GM12864 (cell line): ENCODE data around the gene LPAR2.

ENCODE experiments used
- DNase-seq: peaks from one replicate; pipeline ENCODE4 v3.0.0-alpha.2; 2011; ENCODE audit warnings: low read depth
- H3K4me3 ChIP-seq: 2 replicates; pipeline ENCODE4 v1.5.1; 2011; ENCODE audit warnings: mild to moderate bottlenecking, low read depth, low read length, control low read depth
- TF ChIP-seq, protein P1 (sequence below): IDR thresholded peaks from 2 replicates; pipeline ENCODE4 v1.5.1; 2011; ENCODE audit warnings: low read depth, mild to moderate bottlenecking, moderate library complexity, low read length, control low read depth, inconsistent platforms; ENCODE audit errors: missing control alignments

The LPAR2 gene

DNA sequence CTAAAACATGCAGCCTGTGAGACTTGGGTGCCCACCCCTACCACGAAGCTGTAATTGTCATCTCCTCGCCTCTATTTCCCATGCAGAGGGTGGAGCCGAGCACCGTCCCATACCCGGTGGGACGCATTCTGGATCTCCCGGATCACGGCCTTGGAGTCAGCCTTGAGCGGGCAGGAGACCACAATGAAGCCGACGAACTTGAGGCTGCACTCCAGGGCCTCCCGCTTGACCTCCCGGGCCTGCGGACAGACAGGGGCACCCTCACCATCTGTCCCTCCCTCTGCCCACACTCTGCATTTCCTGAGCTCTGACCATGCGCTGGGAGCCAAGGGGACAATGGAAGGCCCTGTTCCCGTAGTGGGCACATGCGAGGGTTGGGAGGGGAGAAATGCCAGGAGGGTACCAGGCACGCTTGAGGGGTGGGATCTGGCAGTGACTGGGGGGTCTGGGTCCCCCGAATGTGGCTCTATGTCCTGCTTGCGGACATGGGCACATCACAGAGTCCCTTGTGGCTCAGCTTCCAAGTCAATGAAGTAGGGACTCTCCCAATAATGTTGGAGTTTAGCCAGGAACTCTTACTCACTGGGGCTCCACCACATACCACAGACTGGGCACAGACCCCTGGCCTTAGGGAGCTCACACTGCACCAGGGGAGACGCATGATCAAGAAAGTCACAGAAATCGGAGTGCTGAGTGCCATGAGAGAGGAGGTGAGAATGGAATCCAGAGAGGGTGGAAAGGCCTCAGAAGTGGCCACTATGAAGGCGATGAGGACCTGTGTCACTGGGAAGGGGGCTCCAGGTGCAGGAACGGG is 24.7 kb upstream of the LPAR2 start:
- H3K4me3 ChIP-seq = no peak overlapping the region
- no peak for DNase-seq
- TF ChIP-seq, protein P1, sequence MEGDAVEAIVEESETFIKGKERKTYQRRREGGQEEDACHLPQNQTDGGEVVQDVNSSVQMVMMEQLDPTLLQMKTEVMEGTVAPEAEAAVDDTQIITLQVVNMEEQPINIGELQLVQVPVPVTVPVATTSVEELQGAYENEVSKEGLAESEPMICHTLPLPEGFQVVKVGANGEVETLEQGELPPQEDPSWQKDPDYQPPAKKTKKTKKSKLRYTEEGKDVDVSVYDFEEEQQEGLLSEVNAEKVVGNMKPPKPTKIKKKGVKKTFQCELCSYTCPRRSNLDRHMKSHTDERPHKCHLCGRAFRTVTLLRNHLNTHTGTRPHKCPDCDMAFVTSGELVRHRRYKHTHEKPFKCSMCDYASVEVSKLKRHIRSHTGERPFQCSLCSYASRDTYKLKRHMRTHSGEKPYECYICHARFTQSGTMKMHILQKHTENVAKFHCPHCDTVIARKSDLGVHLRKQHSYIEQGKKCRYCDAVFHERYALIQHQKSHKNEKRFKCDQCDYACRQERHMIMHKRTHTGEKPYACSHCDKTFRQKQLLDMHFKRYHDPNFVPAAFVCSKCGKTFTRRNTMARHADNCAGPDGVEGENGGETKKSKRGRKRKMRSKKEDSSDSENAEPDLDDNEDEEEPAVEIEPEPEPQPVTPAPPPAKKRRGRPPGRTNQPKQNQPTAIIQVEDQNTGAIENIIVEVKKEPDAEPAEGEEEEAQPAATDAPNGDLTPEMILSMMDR = no peak

DNA sequence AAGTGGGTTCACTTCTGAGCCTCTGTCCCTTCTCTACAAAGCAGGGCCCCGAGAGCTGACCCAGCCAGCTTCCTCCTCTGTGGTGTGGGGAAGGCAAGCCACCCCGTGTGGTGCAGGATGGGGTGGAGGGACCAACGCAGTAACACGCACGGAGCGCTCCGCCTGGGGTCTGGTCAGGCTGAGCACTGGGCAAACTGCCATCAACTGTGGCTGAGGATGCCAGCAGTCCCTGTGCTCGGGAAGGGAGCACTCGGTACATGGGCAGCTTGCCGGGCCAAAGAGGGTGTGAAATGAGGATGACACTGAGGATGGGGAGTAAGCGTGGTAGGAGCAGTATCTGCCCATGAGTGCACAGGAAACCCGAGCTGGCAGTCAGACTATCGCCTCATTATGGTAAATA is 23.1 kb upstream of the LPAR2 start:
- H3K4me3 ChIP-seq = no peak overlapping the region
- TF ChIP-seq, protein P1 = no peak
- no peak for DNase-seq

DNA sequence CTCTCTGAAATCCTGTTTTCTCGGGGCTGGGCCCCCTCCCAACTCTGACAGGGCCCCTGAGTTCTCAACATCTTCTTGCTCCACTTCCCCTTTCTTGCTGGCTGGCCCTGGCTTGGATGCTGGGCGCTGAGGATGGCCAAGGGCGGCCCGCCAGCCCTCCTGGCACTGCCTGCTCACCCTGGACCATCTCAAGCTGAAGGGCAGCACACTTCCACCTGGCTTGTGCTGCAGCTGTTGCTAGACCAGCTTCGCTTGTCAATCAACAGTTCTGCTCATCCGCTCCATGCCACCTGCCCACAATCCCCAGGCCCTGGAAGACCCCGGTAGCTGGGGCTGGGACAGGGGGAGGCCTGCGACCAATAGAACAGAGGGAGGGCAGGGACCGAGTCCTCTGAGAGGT is 22.3 kb upstream of the LPAR2 start:
- H3K4me3 ChIP-seq = no peak overlapping the region
- no peak for DNase-seq
- TF ChIP-seq, protein P1 = no peak

DNA sequence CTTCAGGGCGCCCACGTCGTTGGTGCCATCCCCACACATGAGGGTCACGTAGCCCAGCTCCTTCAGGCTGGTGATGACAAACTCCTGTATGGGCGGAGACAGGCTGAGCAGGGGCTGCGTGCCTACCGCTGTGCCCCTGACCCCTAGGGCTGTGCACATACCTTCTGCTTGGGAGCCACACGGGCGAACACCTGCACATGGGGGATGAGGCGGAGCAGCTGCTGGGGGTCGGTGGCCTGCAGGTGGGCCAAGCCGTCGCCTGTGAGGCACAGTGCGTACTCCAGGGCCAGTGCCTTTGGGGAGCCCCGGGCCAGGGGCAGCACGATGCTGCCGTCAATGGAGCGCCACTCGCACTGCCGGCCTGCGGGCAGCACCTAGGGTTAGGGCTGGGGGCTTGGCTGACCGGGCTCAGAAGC is 21.6 kb upstream of the LPAR2 start:
- TF ChIP-seq, protein P1 = no peak
- no peak for DNase-seq
- no peak overlapping the region for H3K4me3 ChIP-seq

DNA sequence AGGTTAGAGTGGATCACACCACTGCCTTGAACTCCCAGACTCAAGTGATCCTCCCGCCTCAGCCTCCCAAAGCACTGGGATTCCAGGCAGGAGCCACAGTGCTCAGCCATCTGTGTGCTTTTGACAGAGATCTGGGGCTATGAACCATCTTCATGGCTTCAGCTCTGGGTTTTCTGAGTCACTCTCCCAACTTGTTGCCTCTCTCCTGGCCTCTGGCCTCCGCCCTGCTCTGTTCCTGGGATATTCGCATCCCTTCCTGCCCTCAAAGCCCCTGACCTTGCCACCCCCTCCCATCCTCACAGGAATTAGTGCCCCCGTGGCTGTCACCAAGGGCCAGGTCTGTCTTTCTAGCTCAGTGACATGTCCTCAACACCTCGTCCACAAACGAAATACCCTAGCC is 21.1 kb upstream of the LPAR2 start:
- TF ChIP-seq, protein P1 = no peak
- no peak overlapping the region for H3K4me3 ChIP-seq
- DNase-seq = no peak

DNA sequence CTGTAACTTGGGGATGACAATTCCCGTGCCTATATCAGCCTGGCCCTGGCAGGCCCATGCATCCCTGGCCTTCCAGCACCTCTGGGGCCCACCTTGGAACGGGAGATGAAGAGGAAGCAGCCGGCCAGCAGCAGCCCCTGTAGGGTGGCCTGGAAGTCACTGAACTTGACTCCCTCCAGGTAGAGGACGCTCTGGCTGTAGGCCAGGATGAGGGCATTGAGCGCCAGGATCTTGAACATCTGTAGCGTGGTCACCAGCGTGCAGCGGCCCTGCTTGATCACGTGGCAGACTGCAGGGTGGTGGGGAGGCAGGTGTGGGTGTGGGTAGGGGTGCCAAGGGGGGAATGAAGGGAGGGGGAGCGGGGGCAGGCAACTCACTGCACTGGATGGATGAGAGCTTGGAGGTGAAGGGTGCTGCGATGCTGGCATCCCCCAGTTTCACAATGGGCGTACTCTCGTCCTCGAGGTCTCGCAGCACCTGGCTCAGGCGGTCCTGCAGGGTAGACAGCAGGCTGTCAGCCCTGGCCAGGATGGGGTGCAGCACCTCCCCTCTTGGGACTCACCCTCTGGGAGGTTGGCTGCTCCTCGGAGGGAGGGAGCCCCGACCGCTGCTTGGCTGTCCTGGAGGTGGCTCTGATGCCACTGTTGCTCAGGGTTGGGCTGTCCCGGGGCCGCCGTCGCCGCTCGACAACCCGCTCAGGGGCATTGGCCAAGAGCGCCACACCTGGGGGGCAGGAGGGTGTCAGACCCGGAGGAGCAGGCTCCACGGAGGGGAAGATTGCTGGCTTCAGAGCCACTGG is 19.2 kb upstream of the LPAR2 start:
- no peak for DNase-seq
- TF ChIP-seq, protein P1 = no peak
- no peak overlapping the region for H3K4me3 ChIP-seq
